Adrenal gland (tissue), 5 donors: ENCODE data around the gene ERAP2.

Experiments
- POLR2A ChIP-seq, 2 donors: fragments of 450-650 bp; IDR thresholded peaks; one replicate each; pipeline ENCODE4 v1.6.1; 2017; ENCODE audit warnings: antibody characterized with exemption in 2 of 2, mild to moderate bottlenecking in 2 of 2, moderate library complexity in 1 of 2
- TF ChIP-seq, protein P1 (sequence below), 6 experiments: fragments of 450-650 bp in 4 of 6; fragments of 200-600 bp in 2 of 6; sonication (generic) in 1 of 6; IDR thresholded peaks; 1 replicate in 5 of 6; 2 replicates in 1 of 6; pipeline versions ENCODE4 v1.5.1 to v1.8.0; 2016 to 2021; ENCODE audit warnings: antibody characterized with exemption in 6 of 6, mild to moderate bottlenecking in 2 of 6, moderate library complexity in 1 of 6
- donor health status: DM: no; HTN: no; CAD: no.

- TF ChIP-seq, protein P1, sequence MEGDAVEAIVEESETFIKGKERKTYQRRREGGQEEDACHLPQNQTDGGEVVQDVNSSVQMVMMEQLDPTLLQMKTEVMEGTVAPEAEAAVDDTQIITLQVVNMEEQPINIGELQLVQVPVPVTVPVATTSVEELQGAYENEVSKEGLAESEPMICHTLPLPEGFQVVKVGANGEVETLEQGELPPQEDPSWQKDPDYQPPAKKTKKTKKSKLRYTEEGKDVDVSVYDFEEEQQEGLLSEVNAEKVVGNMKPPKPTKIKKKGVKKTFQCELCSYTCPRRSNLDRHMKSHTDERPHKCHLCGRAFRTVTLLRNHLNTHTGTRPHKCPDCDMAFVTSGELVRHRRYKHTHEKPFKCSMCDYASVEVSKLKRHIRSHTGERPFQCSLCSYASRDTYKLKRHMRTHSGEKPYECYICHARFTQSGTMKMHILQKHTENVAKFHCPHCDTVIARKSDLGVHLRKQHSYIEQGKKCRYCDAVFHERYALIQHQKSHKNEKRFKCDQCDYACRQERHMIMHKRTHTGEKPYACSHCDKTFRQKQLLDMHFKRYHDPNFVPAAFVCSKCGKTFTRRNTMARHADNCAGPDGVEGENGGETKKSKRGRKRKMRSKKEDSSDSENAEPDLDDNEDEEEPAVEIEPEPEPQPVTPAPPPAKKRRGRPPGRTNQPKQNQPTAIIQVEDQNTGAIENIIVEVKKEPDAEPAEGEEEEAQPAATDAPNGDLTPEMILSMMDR (IDR thresholded peaks at IDR 0.05): no peak
- no peak for TF ChIP-seq POLR2A (IDR thresholded peaks at IDR 0.05)
Observed at GRCh38 chr5:96936431-96937320, 60.4 kb downstream of the ERAP2 start.
